Glomerular visceral epithelial cell (primary cell): ENCODE measurements around the gene SKI.

ENCODE experiments used
- DNase-seq: peaks from one replicate; pipeline ENCODE4 v3.0.0-alpha.2; 2016; ENCODE audit errors: extremely low spot score

SKI gene

DNA sequence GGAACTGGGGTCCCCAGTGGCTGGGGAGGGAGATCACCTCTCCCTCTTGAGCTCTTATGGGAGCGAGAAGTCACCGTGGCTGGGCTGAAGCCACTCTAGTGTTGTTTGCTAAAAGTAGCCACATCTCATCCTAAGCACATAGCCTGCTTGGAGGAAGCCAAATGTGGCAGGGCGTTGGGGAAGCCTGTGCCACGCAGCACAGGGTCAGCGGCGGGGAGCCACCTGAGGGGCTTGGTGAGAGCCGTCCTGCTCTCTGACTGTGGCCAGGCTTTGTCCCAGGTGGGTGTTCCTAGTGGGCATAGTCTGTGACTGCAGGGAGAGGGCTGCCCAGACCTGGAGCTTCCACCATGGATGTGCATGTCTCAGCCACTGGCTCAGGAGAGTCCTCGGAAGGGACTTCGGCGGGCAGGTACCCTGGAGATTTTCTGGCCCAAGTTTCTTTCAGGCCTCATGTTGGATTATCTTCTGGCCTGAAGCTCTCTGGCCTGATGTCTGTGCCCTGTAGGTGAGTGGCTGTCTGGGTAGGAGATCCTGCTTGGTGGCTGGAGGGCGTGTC is 124.3 kb downstream of the SKI start:
- no peak for DNase-seq

DNA sequence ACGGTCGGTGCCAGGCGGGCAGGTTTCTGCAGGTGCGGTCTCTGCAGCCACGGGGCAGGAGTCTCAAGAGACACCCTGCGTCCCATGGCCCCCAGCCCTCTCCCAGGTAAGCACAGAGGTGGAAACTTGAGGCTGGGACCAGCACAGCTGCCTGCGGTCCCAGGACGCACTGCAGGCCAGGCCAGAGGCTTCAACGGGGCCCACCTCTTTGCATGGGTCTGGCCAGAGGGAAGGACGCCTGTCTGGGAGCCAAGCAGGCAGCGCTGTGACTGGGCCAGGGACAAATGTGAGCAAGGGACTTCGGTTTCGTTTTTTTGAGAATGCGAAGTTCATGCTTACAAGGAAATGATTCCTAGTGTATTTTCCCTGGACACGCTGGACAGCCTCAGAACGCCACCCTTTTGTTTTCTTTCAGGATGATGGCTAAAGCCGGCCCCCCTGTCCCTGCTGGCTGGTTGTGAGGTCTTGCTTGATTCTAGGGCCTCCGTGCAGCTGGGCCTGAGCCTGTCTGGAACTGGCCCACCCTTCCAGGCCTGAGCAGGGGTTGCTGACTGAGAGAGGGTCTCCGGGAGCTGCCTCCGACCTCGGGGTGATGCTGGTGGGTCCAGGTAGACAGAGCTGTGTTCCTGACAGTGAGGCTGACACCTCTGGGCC is 124.9 kb downstream of the SKI start:
- DNase-seq = no peak

DNA sequence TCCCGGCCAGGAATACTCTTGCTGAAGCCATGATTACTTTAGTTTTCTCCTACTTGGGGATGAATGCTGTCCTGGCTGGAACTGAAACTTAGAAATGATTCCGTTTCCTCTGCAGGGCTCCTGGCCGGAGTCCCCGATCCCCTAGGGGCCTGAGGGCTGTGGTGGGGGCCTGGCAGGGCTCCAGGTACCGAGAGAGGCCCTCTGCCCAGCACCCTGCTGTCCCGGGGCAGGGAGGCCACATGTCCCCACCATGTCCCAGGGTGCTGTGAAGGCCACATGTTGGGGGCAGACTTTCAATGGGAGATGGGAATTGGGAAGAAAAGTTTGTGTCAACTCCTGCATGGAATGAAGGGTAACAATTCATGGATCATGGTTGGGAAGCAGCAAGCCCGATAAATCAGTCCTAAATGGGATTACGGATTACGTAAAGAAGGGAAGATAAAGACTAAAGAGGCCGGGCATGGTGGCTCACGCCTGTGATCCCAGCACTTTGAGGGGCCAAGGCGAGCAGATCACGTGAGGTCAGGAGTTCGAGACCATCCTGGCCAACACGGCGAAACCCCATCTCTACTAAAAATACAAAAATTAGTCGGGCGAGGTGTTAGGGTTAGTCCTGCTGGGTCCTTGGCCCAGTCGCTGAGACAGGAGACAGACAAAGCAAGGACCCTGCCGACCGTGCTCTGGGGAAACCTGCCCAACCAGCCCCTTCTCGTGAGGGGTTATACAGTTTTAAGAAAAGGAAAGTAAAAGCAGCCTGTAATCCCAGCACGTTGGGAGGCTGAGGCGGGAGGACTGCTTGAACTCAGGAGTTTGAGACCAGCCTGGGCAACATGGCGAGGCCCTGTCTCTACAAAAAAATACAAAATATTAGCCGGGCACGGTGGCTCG is 125.7 kb downstream of the SKI start:
- DNase-seq = no peak

DNA sequence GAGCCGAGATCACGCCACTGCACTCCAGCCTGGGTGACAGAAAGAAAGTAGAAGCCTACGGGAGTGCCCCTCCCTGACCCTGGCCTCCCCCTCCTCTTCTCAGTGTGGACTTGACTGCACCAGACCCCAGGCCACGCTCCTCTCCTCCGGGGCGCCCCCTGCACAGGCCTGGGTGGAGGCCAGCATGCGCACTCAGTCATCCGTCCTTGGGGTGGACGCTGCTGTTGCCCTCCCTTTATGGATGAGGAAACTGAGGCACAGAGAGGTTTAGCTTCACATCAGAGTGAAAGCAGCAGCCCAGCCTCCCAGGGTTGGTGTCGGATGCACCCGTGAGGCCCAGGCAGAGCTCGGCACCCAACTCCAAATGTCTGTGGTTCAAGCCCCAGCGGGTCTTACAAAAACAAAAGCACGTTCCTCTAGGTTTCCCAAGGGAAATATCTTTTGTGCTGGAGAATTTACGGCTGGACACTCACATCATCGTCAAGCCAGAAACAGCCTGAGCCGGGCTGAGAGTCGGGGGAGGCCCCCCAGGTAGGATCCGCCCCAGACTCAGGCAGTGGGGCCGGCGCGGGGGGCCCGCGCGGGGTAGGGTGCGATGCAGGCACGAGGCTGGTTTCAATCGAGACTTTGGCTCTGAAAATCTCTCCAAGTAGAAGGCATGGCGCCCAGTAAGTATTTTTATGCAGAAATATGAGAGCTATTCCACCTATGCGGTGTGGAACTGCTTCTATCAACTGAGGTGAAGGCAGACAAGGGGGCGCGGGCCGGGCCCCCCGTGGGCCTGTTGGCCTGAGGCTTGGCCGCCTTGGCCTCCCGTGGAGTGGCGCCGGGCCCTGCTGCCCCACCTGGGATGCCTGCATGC is 126.6 kb downstream of the SKI start:
- no peak for DNase-seq

DNA sequence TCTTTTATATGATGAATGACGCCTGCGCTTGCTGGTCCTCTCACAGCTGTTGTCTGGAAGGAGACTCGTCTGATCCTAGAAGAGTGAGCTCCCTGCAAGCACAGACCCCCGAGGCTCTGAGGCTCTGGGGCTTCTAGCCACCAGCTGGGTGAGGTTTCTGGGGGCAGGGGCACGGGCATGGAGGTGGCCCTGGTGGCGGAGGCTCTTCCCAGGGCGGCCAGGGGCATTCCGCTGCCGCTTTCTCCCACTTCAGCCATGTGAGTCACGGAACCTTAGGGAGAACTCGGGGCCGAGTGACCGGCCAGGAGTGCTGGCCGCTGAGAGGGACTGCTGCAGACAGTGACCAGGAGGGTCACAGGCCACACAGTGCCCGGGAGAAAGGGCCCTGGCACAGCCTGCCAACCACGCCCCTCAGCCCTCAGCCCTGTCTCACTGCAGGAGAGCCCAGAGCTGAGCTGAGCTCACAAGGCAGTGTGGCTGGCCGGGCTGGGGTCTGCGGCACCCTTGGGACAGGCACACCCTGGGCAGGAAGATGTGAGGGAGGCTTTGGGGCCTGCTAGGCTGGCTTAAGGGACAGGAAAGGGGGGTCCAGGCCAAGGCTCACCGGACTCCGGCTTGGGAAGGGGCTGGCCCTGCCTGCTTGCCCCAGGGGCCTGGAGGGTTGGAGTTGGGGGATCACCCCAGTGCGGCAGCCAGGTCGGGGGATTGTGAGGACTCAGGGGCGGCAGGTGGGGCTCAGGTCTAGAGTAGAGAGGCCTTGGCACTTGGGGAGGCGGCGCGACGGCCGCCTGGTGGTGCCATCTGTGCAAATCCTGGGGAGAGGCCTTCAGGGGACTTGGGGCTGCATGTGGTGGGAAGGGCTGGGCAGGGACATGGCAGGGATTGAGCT is 127.5 kb downstream of the SKI start:
- no peak for DNase-seq

DNA sequence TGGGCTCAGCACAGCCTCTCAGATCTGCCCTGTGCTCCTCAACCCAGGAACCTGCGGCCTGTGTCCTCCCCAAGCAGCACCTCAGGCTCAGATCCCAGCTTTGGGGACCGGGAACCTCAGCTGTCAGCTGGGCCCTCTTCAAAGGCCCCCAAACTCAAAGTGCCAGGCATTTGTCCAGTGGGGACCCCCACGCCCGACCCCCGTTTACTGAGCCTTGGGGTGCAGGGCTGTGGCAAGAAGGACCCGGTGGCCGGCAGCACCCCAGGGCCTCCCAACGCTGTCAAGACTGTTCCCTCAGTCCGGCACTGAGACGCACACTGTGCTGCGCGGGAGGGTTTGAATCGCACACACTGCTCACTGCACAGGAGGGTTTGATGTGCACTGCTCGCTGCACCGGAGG is 128.3 kb downstream of the SKI start:
- no peak for DNase-seq

DNA sequence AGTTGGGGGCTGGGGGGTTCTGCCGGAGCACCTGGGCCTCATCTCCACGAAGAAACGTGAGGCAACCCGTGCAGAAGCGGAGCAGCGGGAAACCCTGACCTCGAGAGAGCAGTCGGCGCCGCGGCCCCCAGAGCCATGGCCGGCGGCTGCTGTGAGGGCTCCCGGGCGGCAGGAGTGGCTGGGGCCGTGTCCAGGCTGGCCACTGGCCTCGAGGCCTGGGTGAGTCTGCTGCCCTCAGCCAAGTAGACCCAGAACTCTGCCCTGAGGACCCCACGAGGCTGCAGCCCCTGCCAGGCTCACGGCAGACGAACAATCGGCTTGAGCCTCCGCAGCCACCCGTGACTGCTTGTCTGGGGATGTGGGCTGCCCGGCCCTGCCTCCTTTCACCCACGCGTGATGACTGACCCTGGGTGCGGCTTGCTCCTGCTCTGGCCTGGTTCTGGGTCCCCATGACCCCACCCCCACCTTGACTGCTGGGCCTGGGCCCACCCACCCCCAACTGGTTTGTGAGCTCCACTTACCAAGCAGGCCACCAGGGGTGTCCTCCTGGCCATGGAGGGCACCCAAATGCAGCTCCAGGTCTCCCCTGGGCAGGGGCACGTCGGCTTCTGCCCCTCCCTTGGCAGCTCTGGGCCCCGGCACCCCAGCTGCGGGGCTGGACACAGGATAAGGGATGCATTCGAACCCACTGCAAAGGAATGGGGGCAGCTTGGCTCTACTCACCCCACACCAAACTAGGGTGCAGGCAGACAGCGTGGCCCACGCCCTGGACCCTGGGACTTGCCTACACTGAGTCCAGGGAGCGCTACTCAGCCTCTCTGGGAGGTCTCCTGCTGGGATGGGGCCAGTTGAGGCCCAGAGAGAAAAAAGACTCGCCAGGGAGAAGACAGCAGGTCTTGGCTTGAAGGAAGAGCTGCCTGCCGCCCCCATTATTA is 129.1 kb downstream of the SKI start:
- no peak for DNase-seq

DNA sequence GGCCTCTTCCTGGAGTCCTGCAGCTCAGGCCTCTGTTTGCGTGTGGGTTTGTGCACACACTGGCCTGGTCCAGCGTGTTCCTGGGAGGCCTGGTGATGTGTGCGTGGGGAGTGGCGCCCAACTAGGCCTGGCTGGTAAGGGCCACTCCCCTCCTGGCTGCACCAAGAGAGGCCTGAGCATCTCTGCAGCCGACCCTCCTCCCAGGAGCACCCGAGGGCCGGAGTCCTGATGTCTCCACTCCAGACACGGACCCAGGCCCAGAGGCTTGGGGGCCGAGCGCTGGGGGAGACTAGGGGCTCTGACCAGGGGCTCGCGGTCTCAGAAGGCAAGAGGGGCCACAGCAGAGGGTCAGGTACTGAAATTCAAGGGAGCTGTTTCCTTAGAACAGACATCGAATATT is 130.0 kb downstream of the SKI start:
- DNase-seq = no peak

DNA sequence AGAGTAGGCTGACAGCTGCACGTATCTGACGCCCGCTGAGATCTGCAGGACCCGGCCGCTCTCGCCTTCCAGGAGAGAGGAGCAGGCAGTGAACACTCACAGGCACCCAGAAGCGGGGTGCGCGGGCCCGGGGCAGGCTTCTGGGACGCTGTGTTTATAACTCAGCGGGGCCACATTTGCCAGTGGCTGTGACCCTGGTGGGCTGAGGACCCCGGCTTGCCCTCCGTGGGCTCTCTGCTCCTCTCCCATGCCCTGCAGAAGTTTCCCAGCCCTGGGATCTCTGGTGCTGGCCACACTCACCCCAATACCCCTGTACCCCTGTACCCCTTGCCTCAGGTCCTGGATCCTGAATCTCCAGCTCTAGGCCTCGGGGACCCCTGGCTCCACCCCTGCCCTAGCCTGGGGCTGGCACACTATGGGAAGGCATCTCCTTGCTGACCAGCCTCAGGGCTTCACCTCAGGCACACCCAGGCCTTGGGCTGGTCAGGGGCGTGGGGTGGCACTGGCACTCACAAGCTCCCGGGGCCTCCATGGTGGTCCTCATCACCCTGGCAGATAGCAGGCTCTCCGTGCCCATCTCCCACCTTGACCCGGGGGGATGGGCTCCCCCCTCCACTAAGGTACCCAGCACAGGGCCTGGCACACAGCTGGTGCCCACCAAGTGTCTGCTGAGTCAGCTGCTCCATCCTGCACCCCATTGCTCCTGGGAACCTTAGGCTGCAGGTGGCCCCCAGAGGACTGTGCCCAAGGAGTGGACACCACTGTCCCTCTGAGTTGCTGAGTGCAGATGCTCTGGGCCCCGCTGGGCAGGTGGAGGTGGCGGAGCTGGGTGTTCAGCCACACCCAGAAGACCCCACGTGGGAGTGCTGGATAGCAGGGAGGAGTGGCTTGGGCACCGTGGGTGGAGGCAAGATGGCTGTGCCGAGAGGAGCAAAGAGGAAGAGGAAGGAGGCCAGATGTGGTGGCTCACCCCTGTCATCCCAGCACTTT is 130.8 kb downstream of the SKI start:
- DNase-seq = no peak
